Activated gamma-delta T cell treated with Interleukin-2 at 50 U/mL for 16 hours (primary cell): ENCODE measurements around the gene MCM7.
A peak's percentile ranks its signal among the peaks of the same experiment; 100 is the strongest.

Experiments
- DNase-seq: peaks from one replicate; pipeline ENCODE4 v3.0.0-alpha.2; 2020

Gene MCM7

DNA sequence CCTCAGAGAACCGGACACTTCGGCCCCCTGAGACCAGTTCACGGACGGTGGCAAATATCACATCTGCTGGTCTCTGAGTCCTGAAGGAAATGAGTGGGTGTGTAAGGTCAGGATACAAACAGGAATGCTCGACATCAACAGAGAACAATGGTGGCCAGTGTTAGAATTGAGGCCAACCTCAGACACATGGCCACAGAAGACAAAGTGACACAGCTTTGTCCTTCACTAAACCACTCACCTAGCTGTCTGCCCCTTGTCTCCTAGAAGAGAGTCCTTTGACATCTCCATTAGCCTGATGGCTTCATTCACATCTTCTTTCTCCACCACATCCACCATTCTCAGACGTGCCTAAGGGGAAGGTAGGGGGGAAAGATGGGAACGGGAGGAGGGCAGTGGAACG, 8.1 kb downstream of the MCM7 start:
- no peak for DNase-seq

GRCh38 chr7:100091411-100092181, 9.6 kb downstream of the MCM7 start:
- DNase-seq: no peak

DNA sequence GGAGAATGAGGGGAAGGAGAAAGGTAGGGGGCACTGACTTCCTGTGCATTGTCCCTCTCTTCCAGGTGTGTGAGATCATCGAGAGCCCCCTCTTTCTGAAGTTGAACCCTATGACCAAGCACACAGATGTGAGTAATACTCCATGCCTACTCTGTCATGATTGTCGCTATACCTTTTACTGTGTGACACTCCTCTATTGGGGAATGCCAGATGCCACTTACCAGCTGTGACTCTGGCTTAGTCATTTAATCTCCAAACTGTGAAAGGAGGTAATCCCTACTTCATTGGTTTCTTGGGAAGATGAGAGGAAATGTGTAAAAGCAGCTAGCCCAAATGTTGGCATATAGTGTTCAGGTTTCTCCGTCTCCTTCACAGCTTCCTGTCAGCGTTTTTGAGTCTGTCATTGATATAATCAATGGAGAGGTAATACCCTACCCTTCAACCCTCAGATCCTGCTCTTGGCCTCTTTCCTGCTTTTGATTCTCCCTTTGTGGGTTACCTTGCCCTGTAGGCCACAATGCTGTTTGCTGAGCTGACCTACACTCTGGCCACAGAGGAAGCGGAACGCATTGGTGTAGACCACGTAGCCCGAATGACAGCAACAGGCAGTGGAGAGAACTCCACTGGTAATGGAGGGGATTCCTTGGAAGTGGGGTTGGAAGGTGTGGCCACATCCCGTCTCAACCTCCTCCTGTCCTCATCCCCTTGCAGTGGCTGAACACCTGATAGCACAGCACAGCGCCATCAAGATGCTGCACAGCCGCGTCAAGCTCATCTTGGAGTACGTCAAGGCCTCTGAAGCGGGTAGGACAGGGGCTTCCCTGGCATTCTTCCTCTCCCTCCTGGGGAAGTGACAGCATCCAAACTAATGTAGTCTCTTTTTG, 10.4 kb downstream of the MCM7 start:
- no peak for DNase-seq

GRCh38 chr7:100089458-100090196, 11.6 kb downstream of the MCM7 start:
- DNase-seq: no peak

GRCh38 chr7:100088621-100089457, 12.4 kb downstream of the MCM7 start, which contains the start of gene COPS6:
TSS of gene COPS6 (plus strand) at chr7:100088969. CDS start at chr7:100088991, 22 bp downstream.
- DNase-seq: peak; percentile 86

DNA sequence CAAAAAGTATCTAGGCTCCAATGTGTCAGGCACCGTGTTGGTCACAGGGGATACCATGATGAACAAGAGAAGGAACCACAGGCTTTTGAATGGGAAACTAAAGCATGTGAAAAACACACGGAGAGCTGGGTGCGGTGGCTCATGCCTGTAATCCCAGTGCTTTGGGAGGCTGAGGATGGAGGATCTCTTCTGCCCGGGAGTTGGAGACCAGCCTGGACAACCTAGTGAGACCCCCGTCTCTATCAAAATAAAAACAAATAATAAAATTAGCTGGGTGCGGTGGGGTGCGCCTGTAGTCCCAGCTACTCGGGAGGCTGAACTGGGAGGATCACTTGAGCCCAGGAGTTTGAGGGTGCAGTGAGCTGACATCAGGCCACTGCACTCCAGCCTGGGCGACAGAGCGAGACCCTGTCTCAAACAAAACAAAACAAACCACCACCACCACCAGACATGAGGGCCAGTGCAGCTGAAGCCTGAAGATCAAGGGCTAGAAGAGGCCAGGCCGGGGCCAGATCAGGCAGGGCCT, 13.0 kb downstream of the MCM7 start:
- no peak for DNase-seq

GRCh38 chr7:100087055-100087750, 14.0 kb downstream of the MCM7 start:
- no peak for DNase-seq

- no peak for DNase-seq
Measured at GRCh38 chr7:100085515-100085914, 15.7 kb downstream of the MCM7 start.

DNA sequence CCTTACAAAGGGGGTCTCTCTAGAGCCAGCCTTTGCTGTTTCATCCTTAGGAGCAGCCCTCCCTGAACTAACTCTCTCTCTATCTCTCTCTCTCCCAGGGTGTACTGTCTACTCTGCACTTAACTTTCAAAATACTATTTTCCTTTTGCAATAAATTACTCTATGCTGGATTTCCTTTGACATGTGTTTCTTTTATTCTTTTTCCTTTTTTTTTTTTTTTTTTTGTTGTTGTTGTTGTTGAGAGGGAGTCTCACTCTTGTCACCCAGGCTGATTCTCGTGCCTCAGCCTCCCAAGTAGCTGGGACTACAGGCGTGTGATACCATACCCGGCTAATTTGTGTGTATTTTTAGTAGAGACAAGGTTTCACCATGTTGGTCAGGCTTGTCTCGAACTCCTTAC, 18.2 kb downstream of the MCM7 start:
- no peak for DNase-seq

- peak; percentile 98 for DNase-seq
Measured at GRCh38 chr7:100081535-100082102, 19.6 kb downstream of the MCM7 start, which contains the start of gene ZNF3. TSS of gene ZNF3 (minus strand) at chr7:100081723. CDS start at chr7:100077357, 4,366 bp downstream.

DNA sequence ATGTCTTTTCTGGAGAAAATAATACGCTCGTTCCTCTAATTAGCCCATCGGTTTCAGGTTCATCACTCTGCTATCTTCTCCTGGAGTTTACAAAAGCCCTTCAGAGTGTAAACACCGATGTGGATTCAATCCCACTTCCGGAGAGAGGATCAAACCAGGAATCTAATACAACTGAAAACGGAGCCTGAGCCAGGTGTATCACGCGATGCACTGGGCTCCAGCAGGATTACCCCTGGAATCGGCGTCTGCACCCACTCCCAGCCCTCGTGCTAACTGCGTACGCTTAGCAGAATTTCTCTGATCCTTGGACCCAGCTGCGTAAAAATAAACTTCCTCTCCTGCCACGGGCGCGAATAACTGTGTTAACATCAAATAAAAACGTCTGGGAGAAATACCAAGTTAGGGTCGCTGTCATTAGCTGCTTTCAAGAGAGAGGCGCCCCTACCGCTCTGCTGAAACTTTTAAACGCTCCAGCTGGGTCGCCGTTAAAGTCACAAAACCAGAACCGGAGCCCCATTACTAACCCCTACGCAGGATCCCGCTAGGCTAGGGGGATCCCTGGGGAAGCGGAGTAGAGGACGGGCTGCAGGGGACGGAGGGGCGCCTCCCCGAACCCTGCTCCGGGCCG, 20.2 kb downstream of the MCM7 start:
- no peak for DNase-seq

GRCh38 chr7:100079024-100079560, 22.1 kb downstream of the MCM7 start:
- no peak for DNase-seq

- DNase-seq: no peak
Measured at GRCh38 chr7:100077205-100077604, 24.0 kb downstream of the MCM7 start.

DNA sequence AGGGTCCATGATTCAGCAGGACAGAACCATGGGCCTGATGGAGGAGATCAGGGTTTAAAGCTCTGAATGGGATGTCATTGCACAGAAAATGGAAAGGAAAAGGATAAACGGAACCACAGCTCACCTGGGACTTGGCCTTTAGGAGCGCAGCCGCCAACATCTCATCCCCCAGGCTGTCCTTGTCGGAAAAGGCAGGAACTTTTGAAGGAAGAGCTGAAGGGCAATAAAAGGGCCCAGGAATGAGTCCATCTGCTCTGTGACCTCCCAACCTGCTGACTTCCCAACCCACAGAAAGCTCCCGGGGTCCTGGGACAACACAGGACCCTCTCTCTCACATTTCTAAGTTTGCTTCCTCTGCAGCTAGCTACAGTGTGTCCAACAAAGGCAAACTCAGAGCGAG, 25.8 kb downstream of the MCM7 start:
- DNase-seq: no peak

GRCh38 chr7:100074841-100075240, 26.4 kb downstream of the MCM7 start:
- no peak for DNase-seq

DNA sequence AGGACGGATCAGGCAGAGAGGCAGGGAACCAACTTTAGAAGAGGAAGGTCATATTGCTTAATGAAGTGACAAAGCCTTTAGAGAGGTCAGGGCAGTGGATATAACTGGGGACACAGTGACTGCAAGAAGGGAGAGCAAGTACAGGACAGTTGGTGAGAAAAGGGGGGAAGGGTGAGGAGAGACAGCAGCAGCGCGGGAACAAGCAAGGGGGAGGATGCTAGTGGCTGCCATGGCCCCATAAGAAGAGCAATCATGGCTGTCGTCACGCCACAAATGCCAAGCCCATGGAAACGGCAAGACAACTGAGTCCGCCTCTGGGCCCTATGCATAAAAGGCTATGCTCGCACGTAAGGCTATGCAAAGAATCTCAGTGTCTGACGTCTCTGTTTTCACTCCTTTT, 28.7 kb downstream of the MCM7 start:
- no peak for DNase-seq

GRCh38 chr7:100071018-100071723, 30.0 kb downstream of the MCM7 start:
- no peak for DNase-seq

GRCh38 chr7:100069991-100070390, 31.2 kb downstream of the MCM7 start:
- DNase-seq: no peak

GRCh38 chr7:100066953-100067352, 34.2 kb downstream of the MCM7 start:
- DNase-seq: no peak
